Duodenal mucosa (tissue), 2 donors: Measurements from ENCODE around the gene CALML3.
"Not testable (repeated sequence)": the region's sequence is repeated elsewhere in the genome, so short reads cannot be mapped to it uniquely, and the experiment has no call there.

Source experiments
- H3K27ac ChIP-seq: one replicate; pipeline ENCODE4 v1.7.0; 2013; ENCODE audit warnings: low read depth, low read length
- H3K27me3 ChIP-seq, 2 donors: one replicate each; pipeline ENCODE4 v1.7.0; 2013; ENCODE audit warnings: low read length in 2 of 2, control low read depth in 1 of 2; ENCODE audit not compliant: insufficient read depth in 2 of 2, control insufficient read depth in 1 of 2
- H3K36me3 ChIP-seq, 2 donors: one replicate each; pipeline ENCODE4 v1.7.0; 2013; ENCODE audit warnings: low read length in 2 of 2, control low read depth in 1 of 2; ENCODE audit not compliant: insufficient read depth in 2 of 2, control insufficient read depth in 1 of 2
- H3K4me1 ChIP-seq, 2 donors: one replicate each; pipeline ENCODE4 v1.7.0; 2013; ENCODE audit warnings: low read length in 2 of 2, control low read depth in 1 of 2; ENCODE audit not compliant: insufficient read depth in 2 of 2, control insufficient read depth in 1 of 2
- H3K4me3 ChIP-seq, 2 donors: one replicate each; pipeline ENCODE4 v1.7.0; 2013; ENCODE audit warnings: low read length in 2 of 2, low read depth in 1 of 2
- H3K9ac ChIP-seq, 2 donors: one replicate each; pipeline ENCODE4 v1.7.0; 2013; ENCODE audit warnings: low read length in 2 of 2, low read depth in 1 of 2
- H3K9me3 ChIP-seq, 2 donors: one replicate each; pipeline ENCODE4 v1.7.0; 2013; ENCODE audit warnings: low read length in 2 of 2, control low read depth in 1 of 2; ENCODE audit not compliant: control insufficient read depth in 1 of 2

CALML3 gene

DNA sequence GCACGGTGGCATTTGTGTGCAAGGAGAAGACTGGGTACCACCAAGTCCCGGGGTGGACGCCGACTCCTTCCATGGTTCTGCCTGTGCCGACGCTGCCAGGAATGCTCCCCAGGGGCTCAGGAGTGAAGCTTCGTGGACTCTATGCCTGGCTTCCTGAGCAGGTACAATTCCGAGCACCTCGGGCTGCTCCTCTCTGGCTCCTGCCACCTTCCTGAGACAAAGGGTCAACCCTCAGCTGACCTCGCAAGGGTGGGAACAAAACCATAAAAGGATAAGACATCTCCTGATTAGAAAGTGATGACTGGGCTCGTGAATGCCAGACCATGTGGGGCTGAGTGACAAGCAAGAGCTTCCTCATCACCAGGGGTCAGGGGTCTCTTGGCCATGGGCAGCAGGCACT is 31.8 kb downstream of the CALML3 start:
- peaks cover 18 to 20% of the 10 kb centered on the region in 2 donors for H3K4me1 ChIP-seq
- no peaks in the 10 kb centered on the region for H3K9me3 ChIP-seq
- no peak overlapping the region for H3K27ac ChIP-seq
- H3K27me3 ChIP-seq = no peaks in the 10 kb centered on the region
- H3K4me3 ChIP-seq = no peak overlapping the region
- H3K36me3 ChIP-seq = no peaks in the 10 kb centered on the region
- H3K9ac ChIP-seq = no peak overlapping the region

DNA sequence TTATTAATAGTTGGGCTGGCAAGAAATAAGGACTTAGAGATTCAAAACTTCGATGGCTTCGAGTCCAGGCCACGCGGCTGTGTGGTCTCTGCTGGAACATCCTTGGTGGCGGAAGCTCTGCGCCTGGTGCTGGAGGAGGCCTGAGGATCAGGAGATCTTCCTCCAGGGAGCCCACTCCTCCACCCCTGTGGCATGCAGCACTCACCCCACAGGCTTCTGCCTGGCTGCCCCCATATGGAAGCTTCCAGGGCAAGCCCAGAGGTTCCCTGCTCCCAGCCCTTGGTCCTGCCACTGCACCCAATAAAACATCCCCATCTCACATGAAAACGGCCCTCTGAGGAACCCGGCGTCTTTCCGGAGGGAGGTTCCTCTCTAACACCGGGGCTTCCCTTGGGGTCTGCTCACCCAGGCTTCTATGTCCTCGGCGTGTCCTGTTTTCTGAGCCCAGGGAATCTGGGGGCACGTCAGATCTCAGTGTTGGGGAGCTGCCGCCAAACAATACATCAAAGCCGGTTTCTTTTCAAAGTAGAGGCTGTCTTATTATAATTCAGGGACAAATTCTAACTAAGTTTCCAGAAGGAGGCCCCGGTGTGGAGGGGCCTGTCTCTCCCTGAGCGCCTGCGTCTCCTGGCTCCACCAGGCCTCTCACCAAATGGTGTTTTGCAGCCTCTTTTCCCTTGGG is 32.4 kb downstream of the CALML3 start:
- Histone ChIP-seq H3K27ac (no peak overlapping the region), H3K4me1 (peaks cover 12 to 14% of the 10 kb centered on the region in 2 donors)

DNA sequence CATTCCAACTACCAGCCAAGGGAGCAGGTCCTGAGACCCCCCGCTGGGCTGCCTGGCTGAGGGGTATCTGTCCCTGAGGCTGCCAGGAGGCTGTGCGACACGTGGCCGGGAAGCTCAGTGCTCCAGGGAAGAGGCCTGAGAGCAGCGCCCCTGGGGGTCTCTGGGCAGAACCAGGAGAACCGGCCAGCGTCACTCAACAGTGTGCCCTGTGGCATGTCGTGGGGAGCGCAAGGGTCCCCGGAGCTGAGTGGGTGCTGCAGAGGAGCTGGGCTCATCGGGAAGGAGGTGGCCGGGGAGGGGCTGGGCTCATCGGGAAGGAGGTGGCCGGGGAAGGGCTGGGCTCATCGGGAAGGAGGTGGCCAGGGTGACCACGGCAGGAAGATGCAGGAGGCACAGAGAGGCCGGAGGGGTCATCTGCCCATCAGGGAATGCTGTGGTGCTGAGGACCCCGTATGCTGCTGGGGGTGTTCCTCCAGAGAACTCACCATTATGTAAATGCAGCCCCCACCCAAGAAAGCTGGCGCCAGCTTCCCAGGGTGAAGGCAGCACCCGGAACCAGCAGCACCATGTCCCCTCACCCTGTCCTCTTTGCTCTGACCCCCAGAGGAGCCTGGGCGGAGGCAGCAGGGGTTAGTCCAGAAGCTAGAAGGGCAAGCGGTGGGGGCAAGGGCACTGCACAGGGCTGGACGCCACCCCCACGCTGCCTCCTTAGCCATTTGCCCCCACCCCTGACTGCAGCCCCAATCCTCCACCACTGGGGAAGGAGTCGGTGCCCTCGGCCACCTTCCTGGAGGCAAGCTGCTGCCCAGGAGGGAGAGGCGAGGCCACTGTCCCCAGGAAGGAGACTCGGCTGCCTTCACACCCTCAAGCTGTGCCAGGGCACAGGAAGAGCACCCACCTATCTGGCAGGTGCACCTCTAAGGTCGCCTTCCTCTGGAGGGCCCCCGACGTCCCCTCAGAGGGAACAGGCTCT is 33.3 kb downstream of the CALML3 start:
- no peaks in the 10 kb centered on the region for H3K36me3 ChIP-seq
- H3K27me3 ChIP-seq = no peaks in the 10 kb centered on the region
- no peak overlapping the region for H3K27ac ChIP-seq
- peaks cover 12% of the 10 kb centered on the region in 2 donors for H3K4me1 ChIP-seq
- H3K4me3 ChIP-seq = no peak overlapping the region
- no peaks in the 10 kb centered on the region for H3K9me3 ChIP-seq
- H3K9ac ChIP-seq = no peak overlapping the region

More for the DNA sequence above, 32.4 kb downstream of the CALML3 start:
- no peaks in the 10 kb centered on the region for H3K27me3 ChIP-seq
- H3K4me3 ChIP-seq = no peak overlapping the region
- no peaks in the 10 kb centered on the region for H3K36me3 ChIP-seq
- no peaks in the 10 kb centered on the region for H3K9me3 ChIP-seq
- H3K9ac ChIP-seq = no peak overlapping the region

DNA sequence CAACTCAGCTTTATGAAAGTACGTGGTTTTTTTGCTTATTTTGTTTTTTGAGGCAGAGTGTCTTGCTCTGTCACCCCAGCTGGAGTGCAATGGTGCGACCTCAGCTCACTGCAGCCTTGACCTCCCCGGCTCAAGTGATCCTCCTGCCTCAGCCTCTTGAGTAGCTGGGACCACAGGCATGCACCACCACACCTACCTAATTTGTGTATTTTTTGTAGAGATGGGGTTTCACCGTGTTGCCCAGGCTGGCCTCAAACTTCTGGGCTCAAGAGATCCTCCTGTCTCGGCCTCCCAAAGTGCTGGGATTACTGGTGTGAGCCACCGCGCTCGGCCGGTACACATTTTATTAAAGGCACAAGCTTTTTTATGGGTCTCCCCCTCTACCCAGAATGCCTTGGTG is 34.3 kb downstream of the CALML3 start:
- not testable (repeated sequence) for H3K27ac ChIP-seq, H3K4me1 ChIP-seq, H3K4me3 ChIP-seq, H3K27me3 ChIP-seq, H3K36me3 ChIP-seq, H3K9me3 ChIP-seq, H3K9ac ChIP-seq

DNA sequence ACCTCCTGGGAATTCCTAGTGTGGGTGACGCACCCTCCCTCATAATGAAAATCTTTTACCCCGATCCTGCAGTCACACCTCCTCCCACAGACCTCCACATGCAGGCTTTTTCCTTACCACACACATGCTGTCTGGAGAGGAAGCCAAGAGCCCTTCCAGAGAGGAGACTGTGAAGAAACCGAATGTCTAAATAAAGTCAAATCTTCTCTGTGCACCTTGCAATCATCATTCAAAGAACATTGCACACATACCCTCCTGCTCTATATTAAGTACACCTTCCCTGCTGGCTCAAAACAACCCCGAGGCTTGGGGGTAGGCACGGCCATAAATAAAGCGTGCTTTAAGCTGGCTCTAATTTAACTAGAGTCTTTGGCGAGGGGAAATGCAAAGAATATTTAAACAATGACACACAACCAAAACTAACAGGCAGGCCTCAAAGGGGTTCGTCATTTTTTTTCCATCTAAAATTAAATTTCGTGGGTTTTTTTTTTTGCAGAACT is 34.9 kb downstream of the CALML3 start:
- Histone ChIP-seq H3K27ac (no peak overlapping the region), H3K4me1 (peaks cover under 1 to 4% of the 10 kb centered on the region in 2 donors), H3K27me3 (no peaks in the 10 kb centered on the region), H3K4me3 (no peak overlapping the region), H3K36me3 (no peaks in the 10 kb centered on the region), H3K9ac (no peak overlapping the region), H3K9me3 (no peaks in the 10 kb centered on the region)

DNA sequence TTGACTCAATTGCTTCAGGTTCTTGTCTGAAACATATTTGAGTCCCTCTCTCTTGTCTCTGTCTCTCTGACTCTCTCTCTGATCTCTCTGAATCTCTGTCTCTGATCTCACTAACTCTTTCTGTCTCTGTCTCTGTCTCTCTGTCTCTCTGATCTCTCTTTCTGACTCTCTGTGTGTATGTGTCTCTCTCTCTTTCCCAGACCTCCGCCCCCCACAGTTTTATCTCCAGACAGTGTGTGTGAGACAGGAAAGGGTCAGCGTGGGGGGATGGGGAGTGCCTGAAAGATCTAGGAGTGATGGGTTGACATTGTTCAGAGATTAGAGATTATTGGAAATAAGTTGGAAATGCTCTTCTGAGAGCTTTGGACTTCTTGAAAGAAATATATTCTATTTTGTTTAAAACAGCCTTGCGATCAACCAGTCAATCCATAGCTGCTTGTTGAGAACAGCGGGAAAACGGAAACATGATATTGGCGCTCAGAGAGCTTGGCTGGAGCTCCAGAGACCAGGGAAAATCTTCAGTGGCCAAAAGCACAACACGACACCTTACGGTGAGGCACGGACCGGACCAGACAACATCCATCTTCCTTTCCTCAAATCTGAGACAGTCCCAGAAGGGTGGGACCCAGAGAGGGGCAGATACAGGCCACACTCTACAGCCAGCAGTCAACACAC is 35.5 kb downstream of the CALML3 start:
- Histone ChIP-seq H3K9me3 (no peaks in the 10 kb centered on the region), H3K4me3 (no peak overlapping the region), H3K36me3 (no peaks in the 10 kb centered on the region), H3K9ac (no peak overlapping the region), H3K27ac (no peak overlapping the region), H3K27me3 (no peaks in the 10 kb centered on the region), H3K4me1 (peaks cover 0 to 4% of the 10 kb centered on the region in 2 donors)

DNA sequence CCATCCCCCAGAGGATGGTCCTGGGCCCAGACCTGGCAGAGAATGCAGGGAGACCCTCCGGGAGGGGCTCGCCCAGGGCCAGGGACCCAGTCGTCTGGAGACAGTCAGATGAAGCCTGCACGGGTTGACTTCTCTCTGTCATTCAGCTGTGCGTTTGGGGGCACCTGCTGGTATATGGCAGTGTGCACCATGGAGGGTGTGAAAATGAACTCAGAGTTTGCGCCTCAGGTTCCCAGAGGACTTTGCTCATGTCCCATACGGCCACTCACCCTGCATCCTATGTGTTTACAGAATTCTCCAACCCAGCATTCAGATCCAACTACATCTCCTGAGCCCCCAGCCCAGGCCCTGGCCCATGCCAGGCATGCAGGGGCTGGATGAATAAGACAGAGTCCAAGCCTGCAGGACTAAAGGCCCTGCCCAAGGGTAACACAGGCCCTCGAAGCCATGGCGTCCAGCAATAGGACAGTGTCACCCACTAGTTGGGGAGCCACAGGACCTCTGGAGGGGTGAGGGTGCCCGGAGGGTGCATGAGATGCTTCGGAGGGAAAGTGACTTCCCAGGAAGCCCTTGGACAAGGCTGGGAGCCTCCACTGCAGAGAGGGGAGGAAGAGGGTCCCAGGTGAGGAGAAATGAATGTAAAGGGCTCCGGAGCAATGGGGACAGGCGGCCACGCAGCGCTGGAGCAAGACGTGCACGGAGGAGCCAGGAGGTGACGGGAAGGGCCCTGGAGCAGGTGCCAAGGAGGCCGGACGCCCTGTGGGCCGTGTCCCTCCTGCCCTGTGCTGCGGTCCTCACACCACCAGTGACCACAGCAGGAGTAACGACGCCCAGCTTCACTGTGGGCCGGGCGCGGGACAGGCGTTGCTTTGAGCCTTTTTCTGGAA is 36.3 kb downstream of the CALML3 start:
- Histone ChIP-seq H3K27me3 (no peaks in the 10 kb centered on the region), H3K27ac (no peak overlapping the region), H3K4me1 (peaks cover 0 to 4% of the 10 kb centered on the region in 2 donors)

DNA sequence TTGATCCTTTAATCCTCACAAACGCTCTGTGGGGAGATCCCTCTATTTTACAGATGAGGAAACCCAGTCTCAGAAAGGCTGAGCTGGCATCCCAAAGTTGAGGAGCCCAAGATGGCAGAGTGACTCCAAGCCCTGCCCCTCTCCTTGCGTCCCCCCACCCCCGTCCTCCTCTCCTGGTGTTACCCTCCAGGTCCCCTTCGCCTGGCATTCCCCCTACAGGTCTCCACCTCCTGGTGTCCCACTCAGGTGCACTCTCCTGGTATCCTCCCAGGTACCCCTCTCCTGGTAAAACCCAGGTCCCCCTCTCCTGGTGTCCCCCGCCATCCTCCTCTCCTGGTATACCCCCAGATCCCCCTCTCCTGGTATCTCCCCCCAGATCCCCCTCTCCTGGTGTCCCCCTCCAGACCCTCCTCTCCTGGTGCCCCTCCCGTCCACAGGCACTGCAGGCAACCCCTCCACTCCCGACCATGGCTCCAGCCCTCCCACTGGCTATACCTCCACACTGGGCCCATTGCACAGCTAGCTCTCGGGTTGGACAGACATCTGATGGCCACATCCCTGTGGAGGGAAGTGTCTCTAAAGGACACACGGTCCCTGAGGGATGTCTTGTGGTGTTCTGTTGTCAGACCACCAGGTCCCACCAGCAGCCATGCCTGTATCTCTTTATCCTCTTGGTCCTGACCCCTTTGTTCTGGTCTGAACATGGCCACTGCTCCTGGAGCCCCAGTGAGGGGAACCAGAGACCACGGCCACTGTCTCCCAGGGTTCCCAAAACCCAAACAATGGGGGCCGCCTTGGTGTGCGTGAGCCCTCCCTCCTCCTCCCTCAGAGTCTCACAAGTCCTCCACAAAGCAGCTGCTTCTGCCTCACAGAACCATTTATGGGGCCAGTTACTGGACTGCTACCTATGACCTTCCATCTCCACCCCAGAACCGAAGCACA is 37.2 kb downstream of the CALML3 start:
- Histone ChIP-seq H3K4me1 (peaks cover 0 to 5% of the 10 kb centered on the region in 2 donors), H3K4me3 (no peak overlapping the region), H3K9ac (no peak overlapping the region), H3K27me3 (no peaks in the 10 kb centered on the region), H3K36me3 (no peaks in the 10 kb centered on the region), H3K9me3 (no peaks in the 10 kb centered on the region), H3K27ac (no peak overlapping the region)

More for the DNA sequence above, 36.3 kb downstream of the CALML3 start:
- Histone ChIP-seq H3K36me3 (no peaks in the 10 kb centered on the region), H3K9me3 (no peaks in the 10 kb centered on the region), H3K4me3 (no peak overlapping the region), H3K9ac (no peak overlapping the region)
